ENCODE data around the gene ZNF142.

ZNF142 gene

GRCh38 chr2:218659258-218659987 is at the start of gene ZNF142, which contains the start of gene BCS1L:
Gene ZNF142 (minus strand): TSS chr2:218659623. CDS start chr2:218656429, 3,194 bp downstream.
Gene BCS1L (plus strand): TSS chr2:218659683. CDS start chr2:218660988, 1,305 bp downstream.
- DNase-seq, result peak; percentile 66

GRCh38 chr2:218708086-218708485 is 48.7 kb upstream of the ZNF142 start:
- DNase-seq, result no peak

DNA sequence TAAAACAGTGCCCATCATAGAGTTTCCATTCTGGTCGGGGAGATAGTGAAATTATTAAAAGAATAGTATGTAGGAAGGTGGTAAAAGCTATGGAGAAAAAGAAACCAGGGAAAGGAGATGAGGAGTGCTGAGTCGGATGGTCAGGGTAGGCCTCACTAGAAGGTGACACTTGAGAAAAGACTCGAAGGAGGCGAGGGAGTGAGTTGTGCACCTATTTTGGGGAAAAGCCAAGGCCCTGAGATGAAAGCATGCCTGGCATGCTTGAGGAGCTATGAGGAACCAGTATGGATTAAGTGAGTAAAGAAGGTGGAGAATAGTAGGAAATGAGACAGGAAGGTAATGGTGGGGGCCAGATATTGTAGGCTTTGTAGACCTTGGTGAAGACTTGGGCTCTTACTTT is 43.9 kb upstream of the ZNF142 start:
- DNase-seq, result no peak

GRCh38 chr2:218701806-218702205 is 42.4 kb upstream of the ZNF142 start:
- no peak for DNase-seq

GRCh38 chr2:218698885-218699284 is 39.5 kb upstream of the ZNF142 start:
- DNase-seq, result no peak

- no peak for DNase-seq
Observed at GRCh38 chr2:218694405-218695145, 35.2 kb upstream of the ZNF142 start.

GRCh38 chr2:218691234-218691633 is 31.8 kb upstream of the ZNF142 start:
- no peak for DNase-seq

DNA sequence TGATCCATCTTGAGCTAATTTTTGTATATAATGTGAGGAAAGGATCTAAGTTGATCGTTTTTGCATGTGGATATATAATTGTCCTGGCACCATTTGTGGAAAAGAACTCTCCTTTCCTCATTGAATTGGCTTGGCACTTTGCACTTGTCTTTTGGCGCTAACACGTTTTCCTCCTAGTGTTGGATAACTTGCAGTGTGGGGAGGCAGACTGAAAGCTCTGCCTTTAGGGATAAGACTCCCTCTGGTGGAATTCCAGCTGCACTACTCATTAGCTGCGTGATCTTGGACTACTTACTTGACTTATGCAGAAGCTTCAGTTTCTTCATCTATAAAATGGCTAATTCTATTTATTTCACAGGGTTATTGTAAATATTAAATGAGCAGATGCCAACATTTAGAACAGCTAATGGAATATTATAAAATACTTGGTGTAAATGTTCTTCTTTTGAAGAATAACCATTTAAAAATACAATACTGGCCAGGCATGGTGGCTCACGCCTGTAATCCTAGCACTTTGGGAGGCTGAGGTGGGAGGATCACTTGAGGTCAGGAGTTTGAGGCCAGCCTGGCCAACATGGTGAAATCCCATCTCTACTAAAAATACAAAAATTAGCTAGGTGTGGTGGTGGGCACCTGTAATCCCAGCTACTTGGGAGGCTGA is 28.1 kb upstream of the ZNF142 start:
- DNase-seq, result peak; percentile 87

GRCh38 chr2:218680061-218680460 is 20.6 kb upstream of the ZNF142 start:
- no peak for DNase-seq

DNA sequence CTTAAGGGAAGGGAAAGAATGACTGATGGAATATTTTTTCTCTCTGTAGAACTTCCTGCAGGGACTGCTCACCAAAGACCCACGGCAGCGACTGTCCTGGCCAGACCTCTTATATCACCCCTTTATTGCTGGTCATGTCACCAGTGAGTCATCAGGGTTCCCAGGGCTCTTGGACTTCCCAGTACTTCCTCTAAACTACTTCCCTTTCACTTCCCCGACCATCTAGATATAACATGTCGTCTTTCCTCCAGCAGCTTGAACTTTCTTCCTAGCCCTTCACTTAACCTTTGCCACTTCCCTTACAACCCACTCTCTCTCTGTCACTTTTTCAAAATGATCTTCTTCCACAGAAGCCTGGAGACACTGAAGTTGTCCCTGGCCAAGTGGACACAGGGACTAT is 19.7 kb upstream of the ZNF142 start:
- peak; percentile 95 for DNase-seq

DNA sequence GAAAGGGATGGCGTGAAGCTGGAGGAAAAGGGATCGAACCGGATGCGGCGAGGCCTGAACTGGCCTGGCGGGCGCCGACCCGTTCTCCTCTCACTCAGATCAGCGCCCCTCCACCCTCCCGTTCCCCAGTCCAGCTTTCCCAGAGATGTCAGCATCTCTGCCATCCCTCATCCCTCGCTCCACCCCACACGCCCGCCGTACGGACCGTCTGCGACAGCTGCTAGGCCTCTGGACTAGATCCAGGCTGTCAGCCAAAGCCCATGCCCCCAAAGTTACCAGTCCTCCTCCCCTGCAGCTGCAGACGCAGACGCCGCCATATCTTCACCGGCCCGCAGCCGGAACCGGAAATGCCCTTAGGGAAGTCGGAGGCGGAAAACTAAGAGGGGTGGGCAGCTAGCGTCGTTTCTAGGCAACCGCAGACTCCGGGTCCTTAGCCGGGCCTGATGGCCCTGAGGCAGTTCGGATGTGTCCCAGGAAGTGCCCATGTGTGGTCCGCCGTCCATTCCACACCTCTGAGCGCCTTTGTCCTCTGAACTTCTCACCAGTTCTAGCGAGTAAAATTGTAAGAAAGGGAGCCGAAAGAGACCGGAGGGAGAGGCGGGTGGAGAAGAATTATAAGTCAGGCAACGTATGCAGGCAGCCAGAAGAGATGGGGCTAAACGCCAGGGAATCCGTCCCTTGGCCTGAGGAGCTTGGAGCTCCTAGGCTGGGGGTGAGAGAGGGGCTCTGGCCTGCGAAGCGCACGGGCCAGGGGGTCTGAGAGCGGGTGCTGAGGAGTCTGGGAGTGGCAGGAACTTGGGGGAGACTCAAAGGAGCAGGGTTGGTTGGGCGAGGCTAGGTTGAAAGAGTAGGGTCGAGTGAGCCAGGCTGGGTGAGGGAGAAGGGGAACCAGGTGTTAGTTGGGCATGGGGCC is 12.5 kb upstream of the ZNF142 start, which contains the start of the genes RNF25 and STK36:
TSS of gene RNF25 (minus strand) at position 349 of the 913 bp plus-strand sequence. CDS start at position 317, 32 bp downstream.
TSS of gene STK36 (plus strand) at position 433 of the 913 bp plus-strand sequence. CDS start 744 bp downstream, outside the sequence.
- DNase-seq, result peak; percentile 77

DNA sequence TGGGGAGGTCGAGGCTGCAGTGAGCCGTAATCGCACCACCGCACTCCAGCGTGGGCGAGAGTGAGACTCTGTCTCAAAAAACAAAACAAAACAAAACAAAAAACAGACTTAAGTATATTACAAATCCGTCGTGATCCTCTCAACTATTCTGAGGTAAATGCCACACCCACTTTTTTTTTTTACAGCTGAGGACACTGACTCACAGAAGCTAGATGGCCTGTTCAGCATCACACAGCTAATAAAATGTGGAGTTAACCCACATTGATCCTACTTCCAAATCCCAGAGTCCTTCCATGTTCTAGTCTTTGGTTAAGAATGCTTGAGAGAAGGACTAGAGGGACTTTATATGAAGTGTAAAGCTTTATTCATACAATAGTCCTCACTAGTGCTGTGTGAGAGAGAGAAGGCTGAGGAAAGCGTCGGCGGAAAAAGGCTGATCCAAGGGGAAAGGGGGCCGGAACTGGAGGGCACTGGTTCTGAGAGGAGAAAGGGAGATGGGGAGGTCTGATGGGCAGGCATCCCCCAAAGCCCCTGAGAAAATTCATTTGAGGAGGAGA is 11.8 kb upstream of the ZNF142 start:
- peak; percentile 43 for DNase-seq

DNA sequence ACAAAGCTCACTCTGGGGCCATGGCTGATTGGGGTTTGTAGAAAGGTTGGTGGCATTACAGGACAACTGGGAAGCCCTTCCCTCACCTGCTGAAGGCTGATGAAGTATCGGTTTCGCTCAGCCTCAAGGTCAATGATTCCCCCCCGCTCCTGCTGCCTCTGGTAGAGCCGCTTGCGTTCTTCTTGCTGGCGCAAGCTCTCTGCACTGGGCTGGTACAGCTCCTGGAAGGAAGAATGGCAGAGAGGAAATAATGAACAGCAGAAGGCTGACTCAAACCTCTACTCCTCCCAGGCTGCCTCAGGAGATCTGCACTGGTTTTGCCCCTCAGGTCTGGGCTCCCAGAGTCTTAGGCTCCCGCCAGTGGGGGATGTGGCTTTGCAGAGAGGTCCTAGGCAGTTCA is 5.2 kb upstream of the ZNF142 start:
- no peak for DNase-seq

- no peak for DNase-seq
Observed at GRCh38 chr2:218663901-218664300, 4.5 kb upstream of the ZNF142 start.

DNA sequence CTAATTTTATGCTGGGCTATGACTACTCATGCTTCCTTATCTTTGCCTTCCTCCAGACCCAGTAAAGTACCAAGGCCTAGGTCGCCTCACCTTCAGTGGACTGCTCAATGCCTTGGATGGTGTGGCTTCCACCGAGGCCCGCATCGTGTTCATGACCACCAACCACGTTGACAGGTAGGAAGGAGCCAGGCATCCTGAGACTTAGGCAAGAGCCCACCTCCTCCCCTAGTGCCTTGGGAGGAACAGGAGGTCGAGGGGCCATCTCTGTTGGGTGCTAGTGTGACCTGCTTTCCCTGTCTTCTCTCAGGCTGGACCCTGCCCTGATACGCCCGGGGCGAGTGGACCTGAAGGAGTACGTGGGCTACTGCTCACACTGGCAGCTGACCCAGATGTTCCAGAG is 3.4 kb upstream of the ZNF142 start:
- no peak for DNase-seq

GRCh38 chr2:218662377-218662776 is 3.0 kb upstream of the ZNF142 start:
- no peak for DNase-seq

- no peak for DNase-seq
Observed at GRCh38 chr2:218659988-218660358, 550 bp upstream of the ZNF142 start.

DNA sequence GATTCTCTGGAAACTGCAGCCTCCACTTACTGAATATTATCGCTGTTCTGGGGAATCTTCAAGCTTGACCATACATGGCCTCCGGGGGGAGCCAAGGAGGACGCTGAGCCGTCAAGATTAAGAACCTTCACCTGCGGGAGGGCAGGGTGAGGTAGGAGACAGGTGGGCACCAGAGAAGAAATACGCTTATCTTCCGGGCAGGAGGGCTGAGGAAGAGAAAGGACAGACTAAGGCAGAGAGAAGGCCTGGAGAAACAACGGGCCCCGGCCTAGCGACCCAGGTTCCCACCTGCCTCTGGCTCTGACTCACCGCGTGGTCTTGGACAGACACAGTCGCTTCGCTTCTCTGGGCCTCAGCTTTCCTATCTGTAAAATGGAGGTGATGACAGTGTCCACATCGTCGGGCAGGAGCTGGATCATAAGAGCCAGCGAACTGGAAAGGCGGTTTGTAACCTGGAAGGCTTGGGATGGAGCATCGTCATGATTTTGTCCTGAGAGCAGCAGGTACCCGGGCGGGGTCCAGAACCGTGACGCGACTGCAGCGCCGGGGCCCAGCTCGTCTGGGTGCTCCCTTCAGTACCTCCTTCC is 659 bp downstream of the ZNF142 start:
- DNase-seq, result peak; percentile 36

GRCh38 chr2:218655751-218656150 is 3.7 kb downstream of the ZNF142 start:
- DNase-seq, result no peak

DNA sequence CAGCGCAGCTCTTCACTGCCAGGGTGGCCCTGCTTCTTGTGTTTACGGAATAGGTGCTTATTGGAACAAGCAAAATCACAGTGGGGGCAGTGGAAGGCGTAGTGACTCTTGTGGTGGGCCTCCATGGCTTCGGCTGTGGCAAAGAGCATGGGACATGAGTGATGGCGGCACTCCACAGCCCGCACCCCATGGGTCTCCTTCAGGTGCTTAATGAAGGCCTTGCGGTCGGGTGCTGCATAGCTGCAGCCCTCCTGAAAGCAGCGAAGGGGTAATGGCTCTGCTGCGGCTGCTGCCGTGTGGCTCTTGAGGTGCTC is 10.7 kb downstream of the ZNF142 start:
- DNase-seq, result no peak

DNA sequence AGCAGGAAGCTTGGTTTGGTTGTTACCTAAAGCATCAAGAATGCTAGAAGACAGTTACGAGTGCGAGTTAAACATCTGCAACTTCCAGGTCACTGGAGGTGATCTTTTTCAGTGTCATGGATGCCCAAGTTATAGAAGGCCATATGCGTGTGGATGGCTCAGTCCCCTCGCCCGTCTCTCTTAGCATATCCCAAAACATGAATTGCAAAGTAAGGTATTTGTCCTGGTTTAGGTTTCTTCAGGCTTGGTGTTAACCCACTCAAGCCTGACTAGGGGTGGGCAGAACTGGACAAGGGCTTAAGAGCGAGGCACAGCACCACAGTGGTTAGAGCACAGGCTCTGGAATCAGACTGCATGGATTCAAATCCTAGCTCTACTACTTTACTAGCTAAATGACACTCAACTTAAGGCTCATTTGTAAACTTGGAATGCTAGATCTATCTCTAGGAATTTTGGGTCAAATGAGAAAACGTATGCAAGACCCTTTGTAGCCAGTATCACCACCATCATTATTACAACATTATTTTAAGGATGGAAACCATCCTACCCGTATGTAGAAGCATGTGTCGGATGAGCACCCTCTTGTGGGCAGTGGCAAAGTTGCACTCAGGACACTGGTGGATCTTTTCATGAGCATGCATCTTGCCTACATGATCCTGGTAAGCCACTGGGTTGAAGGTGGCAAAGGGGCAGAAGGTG is 11.2 kb downstream of the ZNF142 start:
- DNase-seq, result peak; percentile 63

Data from inflammatory macrophage treated with lipopolysaccharide for 4 hours (primary cell).